Vagina (tissue), 2 donors: ENCODE results near the gene JDP2. TPM values are rescaled to one million over a fixed set of nuclear protein-coding genes. Genes with fewer than 3 reads are reported as not detected.
A peak's percentile ranks its signal among the peaks of the same experiment; 100 is the strongest.
"Not testable (repeated sequence)": the region's sequence is repeated elsewhere in the genome, so short reads cannot be mapped to it uniquely, and the experiment has no call there.

Experiments
- DNase-seq, 2 donors: peaks; one replicate each; pipeline ENCODE4 v3.0.0-alpha.2; 2017; ENCODE audit errors: extremely low spot score in 2 of 2
- H3K27ac ChIP-seq: fragments of 200-600 bp; sonication (generic); one replicate; pipeline ENCODE4 v1.5.1; 2019
- H3K27me3 ChIP-seq: fragments of 200-600 bp; sonication (generic); one replicate; pipeline ENCODE4 v1.5.1; 2019
- H3K36me3 ChIP-seq, 2 donors: fragments of 200-600 bp; sonication (generic); one replicate each; pipeline ENCODE4 v1.5.1; 2017 to 2019
- H3K4me1 ChIP-seq: fragments of 200-600 bp; sonication (generic); one replicate; pipeline ENCODE4 v1.5.1; 2019
- H3K4me3 ChIP-seq, 2 donors: fragments of 200-600 bp; sonication (generic); 1 replicate in 1 of 2; 2 replicates in 1 of 2; pipeline ENCODE4 v1.5.1; 2016 to 2019
- H3K9me3 ChIP-seq: fragments of 200-600 bp; sonication (generic); one replicate; pipeline ENCODE4 v1.5.1; 2019
- POLR2A ChIP-seq, 2 donors: fragments of 450-650 bp; IDR thresholded peaks; one replicate each; pipeline ENCODE4 v1.6.1; 2017; ENCODE audit warnings: antibody characterized with exemption in 2 of 2, mild to moderate bottlenecking in 2 of 2, moderate library complexity in 2 of 2
- POLR2AphosphoS5 ChIP-seq, 2 donors: sonication (generic); formaldehyde crosslinking; IDR thresholded peaks; one replicate each; pipeline ENCODE4 v1.9.0; 2017; ENCODE audit warnings: antibody characterized with exemption in 2 of 2, mild to moderate bottlenecking in 2 of 2, low read depth in 1 of 2; ENCODE audit not compliant: insufficient read depth in 1 of 2
- intact Hi-C: fragments of 100-400 bp; cut with DNase I; formaldehyde crosslinking; loops from one replicate; pipeline ENCODE4 v1.15.1; 2023
- total RNA-seq: library from RNA; depleted of rRNA; stranded (reverse); fragments of >200 nt; gene quantifications from one replicate; pipeline ENCODE4 v1.2.3, GENCODE V29; 2016
- TF ChIP-seq, protein P1 (sequence below), 3 experiments: fragments of 450-650 bp in 2 of 3; fragments of 200-600 bp in 1 of 3; sonication (generic) in 1 of 3; IDR thresholded peaks; one replicate each; pipeline ENCODE4 v1.5.1; 2017 to 2019; ENCODE audit warnings: antibody characterized with exemption in 3 of 3, mild to moderate bottlenecking in 2 of 3, moderate library complexity in 2 of 3

The JDP2 gene, protein sequence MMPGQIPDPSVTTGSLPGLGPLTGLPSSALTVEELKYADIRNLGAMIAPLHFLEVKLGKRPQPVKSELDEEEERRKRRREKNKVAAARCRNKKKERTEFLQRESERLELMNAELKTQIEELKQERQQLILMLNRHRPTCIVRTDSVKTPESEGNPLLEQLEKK
- 66.5 TPM for total RNA-seq

DNA sequence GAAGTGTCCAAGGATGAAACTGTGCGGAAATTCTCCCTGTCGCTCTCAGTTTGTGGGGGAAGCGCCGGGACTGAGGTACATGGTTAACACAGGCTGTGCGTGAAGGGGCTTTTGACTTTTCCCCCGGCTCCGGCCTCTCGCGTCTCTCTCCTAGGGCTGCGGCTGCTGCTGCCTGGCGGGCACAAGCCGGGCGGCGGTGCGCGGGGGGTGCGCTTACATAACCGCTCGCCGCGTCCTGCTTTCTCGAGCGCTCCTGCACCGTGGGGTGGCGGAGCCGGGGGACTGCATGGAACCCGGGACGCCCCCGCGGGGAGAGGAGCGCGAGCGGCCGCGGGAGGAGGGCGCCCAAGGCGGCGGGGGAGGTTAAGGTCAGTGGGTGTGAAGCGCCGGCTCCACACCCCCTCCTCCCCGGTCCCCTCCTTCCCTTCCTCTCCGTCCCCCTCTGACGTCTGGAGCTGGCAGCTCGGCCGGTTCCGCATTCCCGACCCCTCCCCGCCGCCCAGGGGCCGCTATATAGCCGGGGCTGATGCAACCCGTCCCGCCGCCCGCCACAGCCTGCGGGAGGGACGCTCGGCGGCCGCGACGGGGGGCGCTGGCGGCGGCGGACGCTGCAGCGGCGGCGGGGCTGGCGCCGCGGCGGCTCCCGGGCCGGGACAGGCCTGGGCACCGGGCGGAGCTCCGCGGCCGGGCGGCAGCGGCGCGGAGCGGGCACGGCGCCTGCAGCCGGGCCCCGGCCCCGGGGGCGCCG is at the start of gene JDP2:
TSS of gene JDP2 (plus strand) at position 541 of the 748 bp plus-strand sequence. CDS start 9,899 bp downstream, outside the sequence.
- Histone ChIP-seq H3K27me3 (no peaks in the 10 kb centered on the region), H3K36me3 (peaks cover 0 to 4% of the 10 kb centered on the region in 2 donors), H3K27ac (peak within 1 kb of the TSS; percentile 89), H3K4me1 (peaks cover 40% of the 10 kb centered on the region), H3K9me3 (no peaks in the 10 kb centered on the region), H3K4me3 (peak within 1 kb of the TSS; percentile 74 to 83)
- DNase-seq = no peak
- TF ChIP-seq POLR2A (IDR thresholded peaks at IDR 0.05) (peak in 1 of 2 donors; percentile 76), POLR2AphosphoS5 (IDR thresholded peaks at IDR 0.05; ENCODE audit: insufficient read depth in 1 of 2, low read depth in 1 of 2) (peak; percentile 22 to 87)
- TF ChIP-seq, protein P1, sequence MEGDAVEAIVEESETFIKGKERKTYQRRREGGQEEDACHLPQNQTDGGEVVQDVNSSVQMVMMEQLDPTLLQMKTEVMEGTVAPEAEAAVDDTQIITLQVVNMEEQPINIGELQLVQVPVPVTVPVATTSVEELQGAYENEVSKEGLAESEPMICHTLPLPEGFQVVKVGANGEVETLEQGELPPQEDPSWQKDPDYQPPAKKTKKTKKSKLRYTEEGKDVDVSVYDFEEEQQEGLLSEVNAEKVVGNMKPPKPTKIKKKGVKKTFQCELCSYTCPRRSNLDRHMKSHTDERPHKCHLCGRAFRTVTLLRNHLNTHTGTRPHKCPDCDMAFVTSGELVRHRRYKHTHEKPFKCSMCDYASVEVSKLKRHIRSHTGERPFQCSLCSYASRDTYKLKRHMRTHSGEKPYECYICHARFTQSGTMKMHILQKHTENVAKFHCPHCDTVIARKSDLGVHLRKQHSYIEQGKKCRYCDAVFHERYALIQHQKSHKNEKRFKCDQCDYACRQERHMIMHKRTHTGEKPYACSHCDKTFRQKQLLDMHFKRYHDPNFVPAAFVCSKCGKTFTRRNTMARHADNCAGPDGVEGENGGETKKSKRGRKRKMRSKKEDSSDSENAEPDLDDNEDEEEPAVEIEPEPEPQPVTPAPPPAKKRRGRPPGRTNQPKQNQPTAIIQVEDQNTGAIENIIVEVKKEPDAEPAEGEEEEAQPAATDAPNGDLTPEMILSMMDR (IDR thresholded peaks at IDR 0.05) = peak in 1 of 3 experiments; percentile 20
- intact Hi-C loops = loop anchor here (10.0 kb wide), 1 partner anchor 113 kb away; no protein-coding TSS in a partner anchor

DNA sequence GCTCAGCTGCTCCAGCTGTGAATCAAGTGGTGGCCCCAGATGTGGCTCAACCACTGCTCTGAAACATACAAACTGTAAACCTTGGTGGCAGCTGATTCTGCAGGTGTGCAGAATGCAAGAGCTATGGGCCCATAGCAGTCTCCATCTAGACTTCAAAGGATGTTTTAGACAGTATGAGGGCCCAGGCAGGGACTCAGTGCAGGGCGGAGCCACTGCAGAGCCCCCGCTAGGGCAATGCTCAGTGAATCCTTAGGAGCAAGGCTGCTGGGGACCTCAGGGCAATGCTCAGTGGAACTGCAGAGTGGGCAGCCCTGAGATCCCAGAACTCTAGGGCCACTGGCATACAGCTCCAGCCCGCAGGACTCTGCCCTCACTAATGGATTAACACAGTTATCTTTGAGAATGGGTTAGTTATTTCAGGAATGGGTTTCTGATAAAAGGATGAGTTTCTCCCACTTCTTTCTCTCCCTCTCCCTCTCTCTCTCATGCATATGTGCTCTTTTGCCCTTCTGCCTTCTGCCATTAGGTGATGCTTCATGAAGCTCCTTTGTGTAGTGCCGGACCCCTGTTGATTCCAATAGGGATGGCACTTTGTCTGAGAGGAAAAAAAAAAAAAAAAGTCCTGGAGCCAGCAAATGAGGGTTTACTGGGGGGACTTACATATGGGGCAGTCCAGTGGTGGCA is 48.4 kb upstream of the JDP2 start:
- intact Hi-C loops = no loop called here
- Histone ChIP-seq H3K27ac (no peak overlapping the region), H3K4me3 (no peak overlapping the region), H3K36me3 (no peaks in the 10 kb centered on the region), H3K4me1 (peaks cover 13% of the 10 kb centered on the region), H3K27me3 (no peaks in the 10 kb centered on the region), H3K9me3 (no peaks in the 10 kb centered on the region)
- TF ChIP-seq POLR2A (IDR thresholded peaks at IDR 0.05) = no peak
- DNase-seq = peak in 1 of 2 donors; percentile 34

DNA sequence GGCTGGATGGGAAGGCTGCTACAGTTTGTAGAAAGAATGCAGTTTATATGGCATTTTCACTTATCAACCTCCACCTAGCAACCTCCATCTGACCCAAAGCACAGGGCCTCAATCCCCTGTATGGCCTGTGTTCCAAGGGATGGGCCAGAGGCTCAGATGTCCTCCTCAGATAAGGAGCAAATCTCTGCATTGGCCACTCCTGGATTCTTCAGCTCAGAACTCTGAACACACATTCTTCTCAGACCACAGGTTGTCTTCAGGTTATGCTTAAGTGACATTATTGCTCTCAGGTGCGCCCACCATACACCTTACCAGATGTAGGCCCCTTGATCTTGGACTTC is 47.9 kb upstream of the JDP2 start:
- H3K36me3 ChIP-seq = no peaks in the 10 kb centered on the region
- intact Hi-C loops = no loop called here
- DNase-seq = peak in 1 of 2 donors; percentile 22

DNA sequence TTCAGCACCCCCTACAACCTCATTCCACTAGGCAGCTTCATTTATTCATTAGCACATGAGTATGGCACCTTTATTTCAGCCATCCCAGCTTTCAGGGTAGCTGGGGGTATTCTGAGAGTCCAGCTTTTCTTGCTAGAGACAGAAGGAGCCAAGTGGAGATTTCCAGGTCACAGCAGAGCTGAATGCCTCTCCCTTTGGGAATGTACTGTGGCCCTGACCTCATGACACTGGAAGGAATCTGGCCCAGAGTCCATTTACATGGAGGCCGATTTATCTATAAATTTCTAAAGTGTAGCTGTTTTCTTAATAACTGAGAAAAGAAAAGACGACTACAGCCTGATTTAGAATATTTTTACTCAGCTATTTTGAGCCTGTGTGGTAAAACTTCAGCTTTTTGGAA is 47.2 kb upstream of the JDP2 start:
- Histone ChIP-seq H3K4me1 (peaks cover 13% of the 10 kb centered on the region), H3K9me3 (no peaks in the 10 kb centered on the region), H3K36me3 (no peaks in the 10 kb centered on the region), H3K27ac (no peak overlapping the region), H3K4me3 (no peak overlapping the region), H3K27me3 (no peaks in the 10 kb centered on the region)
- TF ChIP-seq POLR2A (IDR thresholded peaks at IDR 0.05) (no peak), POLR2AphosphoS5 (IDR thresholded peaks at IDR 0.05; ENCODE audit: insufficient read depth in 1 of 2, low read depth in 1 of 2) (no peak)
- TF ChIP-seq, protein P1 (IDR thresholded peaks at IDR 0.05) = no peak
- DNase-seq = no peak
- intact Hi-C loops = no loop called here

More for the DNA sequence above, 47.9 kb upstream of the JDP2 start:
- Histone ChIP-seq H3K4me1 (peaks cover 13% of the 10 kb centered on the region), H3K27me3 (no peaks in the 10 kb centered on the region), H3K27ac (no peak overlapping the region), H3K9me3 (no peaks in the 10 kb centered on the region), H3K4me3 (no peak overlapping the region)
- TF ChIP-seq, protein P1 (IDR thresholded peaks at IDR 0.05) = no peak
- no peak for TF ChIP-seq POLR2A (IDR thresholded peaks at IDR 0.05)
- TF ChIP-seq POLR2AphosphoS5 (IDR thresholded peaks at IDR 0.05; ENCODE audit: insufficient read depth in 1 of 2, low read depth in 1 of 2) = no peak

DNA sequence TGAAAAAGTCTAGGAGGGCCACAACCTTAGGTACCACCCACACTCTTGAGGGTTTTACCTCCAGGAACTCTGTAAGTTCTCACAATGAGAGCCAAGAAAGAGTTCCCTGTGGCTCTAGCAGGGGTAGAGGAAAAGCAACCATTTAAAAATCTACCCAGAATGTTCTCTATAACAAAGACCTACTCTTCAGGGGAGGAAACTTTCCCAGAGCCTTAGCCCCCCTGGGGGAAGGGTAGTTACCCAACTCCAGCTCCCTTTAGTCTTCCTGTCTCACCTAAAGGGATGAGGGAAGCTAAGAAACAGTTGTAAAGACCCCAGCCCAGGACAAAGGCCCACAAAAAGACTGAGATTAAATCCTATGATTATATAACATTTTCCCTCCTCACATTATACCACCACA is 46.2 kb upstream of the JDP2 start:
- H3K4me1 ChIP-seq = peaks cover 13% of the 10 kb centered on the region
- no peaks in the 10 kb centered on the region for H3K36me3 ChIP-seq
- TF ChIP-seq POLR2AphosphoS5 (IDR thresholded peaks at IDR 0.05; ENCODE audit: insufficient read depth in 1 of 2, low read depth in 1 of 2) (no peak), POLR2A (IDR thresholded peaks at IDR 0.05) (no peak)
- TF ChIP-seq, protein P1 (IDR thresholded peaks at IDR 0.05) = no peak
- no peaks in the 10 kb centered on the region for H3K9me3 ChIP-seq
- no peaks in the 10 kb centered on the region for H3K27me3 ChIP-seq
- H3K4me3 ChIP-seq = no peak overlapping the region
- intact Hi-C loops = no loop called here
- no peak for DNase-seq
- no peak overlapping the region for H3K27ac ChIP-seq

DNA sequence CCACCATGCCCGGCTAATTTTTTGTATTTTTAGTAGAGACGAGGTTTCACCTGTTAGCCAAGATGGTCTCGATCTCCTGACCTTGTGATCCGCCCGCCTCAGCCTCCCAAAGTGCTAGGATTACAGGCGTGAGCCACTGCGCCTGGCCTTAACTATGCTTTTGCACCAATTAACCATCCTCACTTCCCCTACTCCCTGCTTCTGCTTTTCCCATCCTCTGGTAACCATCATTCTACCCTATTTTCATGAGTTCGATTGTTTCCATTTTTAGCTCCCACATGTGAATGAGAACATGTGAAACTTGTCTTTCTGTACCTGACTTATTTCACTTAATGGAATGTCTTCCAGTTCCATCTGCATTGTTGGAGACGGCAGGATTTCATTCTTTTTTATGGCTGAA is 44.6 kb upstream of the JDP2 start:
- intact Hi-C loops, H3K9me3 ChIP-seq, DNase-seq, H3K27ac ChIP-seq, H3K4me3 ChIP-seq, H3K27me3 ChIP-seq, H3K36me3 ChIP-seq: not testable (repeated sequence)
- peaks cover 13% of the 10 kb centered on the region for H3K4me1 ChIP-seq
